Measurements from ENCODE around the gene SAMD1. TPM values are rescaled to one million over a fixed set of nuclear protein-coding genes. Genes with fewer than 3 reads are reported as not detected.
"Not testable (repeated sequence)": the region's sequence is repeated elsewhere in the genome, so short reads cannot be mapped to it uniquely, and the experiment has no call there.

SAMD1 gene
- polyA plus RNA-seq, 1 experiment: 9.2 TPM

DNA sequence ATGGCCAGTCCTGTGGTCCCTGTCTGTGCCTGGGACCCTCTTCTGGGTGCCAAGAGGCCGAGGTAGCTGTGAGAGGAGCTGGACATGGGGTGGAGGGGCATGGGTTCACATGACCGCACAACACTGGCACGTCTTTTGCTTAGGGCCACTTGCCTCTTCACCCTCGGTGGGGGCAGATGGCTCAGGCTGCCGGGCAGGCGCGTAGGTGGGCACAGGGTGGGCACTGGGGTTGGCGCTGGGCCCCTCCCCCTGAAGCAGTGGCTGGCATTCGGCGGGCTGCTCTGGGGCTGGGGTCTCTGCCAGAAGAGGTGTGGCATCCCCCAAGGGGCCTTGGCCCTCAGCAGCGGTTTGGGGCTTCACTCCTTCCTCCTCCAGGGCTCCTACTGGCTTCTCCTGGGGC, 37.1 kb downstream of the SAMD1 start:
- ChIA-PET CTCF (interaction anchor here (0.9 to 1.8 kb wide), 3 partner anchors 11 to 20 kb away, joined by 3 to 12 read pairs (median 3); partner anchors contain the start of gene MISP3), POLR2A (no interaction called here)
- TF ChIP-seq CTCF (IDR thresholded peaks at IDR 0.05; ENCODE audit: insufficient read depth, low read depth, low read length): no peak
- no peak overlapping the region for H3K4me3 ChIP-seq (ENCODE audit: low read depth, low read length)
- H3K27me3 ChIP-seq (ENCODE audit: control insufficient read depth, insufficient read depth, low read length): 0 out of 2 replicates have a peak, but pooled peaks cover 1% of the 10 kb centered on the region
- DNase-seq (ENCODE audit: low read depth): no peak
- H3K36me3 ChIP-seq (ENCODE audit: control insufficient read depth, insufficient read depth, low read length): no peaks in the 10 kb centered on the region

DNA sequence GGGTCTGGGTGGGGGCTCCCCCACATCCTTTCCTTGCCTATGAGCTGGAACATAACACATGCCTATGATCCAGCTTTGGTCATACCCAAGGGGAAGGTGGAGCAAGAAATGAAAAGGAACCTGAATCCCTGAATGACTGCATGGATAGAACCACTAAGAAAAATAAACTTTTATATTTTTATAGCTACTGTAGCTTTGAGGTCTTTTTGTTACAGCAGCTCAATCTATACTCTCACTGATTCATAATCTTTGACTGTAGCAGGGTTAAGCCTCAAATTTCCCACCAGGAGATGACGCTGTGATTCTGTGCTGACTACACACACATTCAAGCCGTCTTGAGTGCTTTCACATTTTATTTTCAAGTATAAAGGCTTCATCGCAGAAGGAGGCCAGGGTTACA, 37.5 kb downstream of the SAMD1 start:
- TF ChIP-seq CTCF (IDR thresholded peaks at IDR 0.05; ENCODE audit: insufficient read depth, low read depth, low read length): no peak
- no peak for DNase-seq (ENCODE audit: low read depth)
- Histone ChIP-seq H3K36me3 (ENCODE audit: control insufficient read depth, insufficient read depth, low read length) (no peaks in the 10 kb centered on the region), H3K27me3 (ENCODE audit: control insufficient read depth, insufficient read depth, low read length) (no peaks in the 10 kb centered on the region), H3K4me3 (ENCODE audit: low read depth, low read length) (no peak overlapping the region)
- ChIA-PET POLR2A (no interaction called here), CTCF (interaction anchor here (0.6 to 1.8 kb wide), 6 partner anchors 9 to 23 kb away, joined by 3 to 12 read pairs (median 4); partner anchors contain the start of genes IL27RA, MISP3 and PALM3)

DNA sequence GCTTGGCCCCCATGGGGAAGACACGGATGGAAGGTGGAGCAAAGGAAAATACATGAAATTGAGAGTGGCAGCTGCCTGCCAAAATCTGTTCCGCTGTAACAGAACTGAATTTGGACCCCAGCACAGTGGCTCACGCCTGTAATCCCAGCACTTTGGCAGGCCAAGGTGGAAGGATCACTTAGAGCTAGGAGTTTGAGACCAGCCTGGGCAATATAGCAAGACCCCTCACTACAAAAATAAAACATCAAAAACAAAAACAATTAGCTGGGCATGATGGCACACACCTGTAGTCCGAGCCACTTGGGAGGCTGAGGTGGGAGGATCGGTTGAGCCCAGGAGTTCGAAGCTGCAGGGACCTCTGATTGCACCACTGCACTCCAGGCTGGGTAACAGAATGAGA, 38.1 kb downstream of the SAMD1 start:
- TF ChIP-seq CTCF (IDR thresholded peaks at IDR 0.05; ENCODE audit: insufficient read depth, low read depth, low read length): no peak
- ChIA-PET POLR2A (no interaction called here), CTCF (interaction anchor here (0.6 to 1.8 kb wide), 5 partner anchors 9 to 23 kb away, joined by 3 to 12 read pairs (median 5); partner anchors contain the start of genes IL27RA, MISP3 and PALM3)
- H3K27me3 ChIP-seq (ENCODE audit: control insufficient read depth, insufficient read depth, low read length): no peaks in the 10 kb centered on the region
- no peaks in the 10 kb centered on the region for H3K36me3 ChIP-seq (ENCODE audit: control insufficient read depth, insufficient read depth, low read length)
- H3K4me3 ChIP-seq (ENCODE audit: low read depth, low read length): no peak overlapping the region
- no peak for DNase-seq (ENCODE audit: low read depth)

DNA sequence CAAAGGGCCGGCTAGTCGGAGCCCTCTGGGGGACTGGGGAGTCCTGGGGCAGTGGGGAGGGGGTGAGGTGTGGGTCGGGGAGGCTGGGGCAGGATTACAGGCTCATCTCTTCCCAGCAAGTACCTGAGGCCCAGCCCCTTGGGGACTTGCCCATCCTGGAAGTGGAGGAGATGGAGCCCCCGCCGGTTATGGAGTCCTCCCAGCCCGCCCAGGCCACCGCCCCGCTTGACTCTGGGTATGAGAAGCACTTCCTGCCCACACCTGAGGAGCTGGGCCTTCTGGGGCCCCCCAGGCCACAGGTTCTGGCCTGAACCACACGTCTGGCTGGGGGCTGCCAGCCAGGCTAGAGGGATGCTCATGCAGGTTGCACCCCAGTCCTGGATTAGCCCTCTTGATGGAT, 38.6 kb downstream of the SAMD1 start:
- DNase-seq (ENCODE audit: low read depth): no peak
- no peaks in the 10 kb centered on the region for H3K36me3 ChIP-seq (ENCODE audit: control insufficient read depth, insufficient read depth, low read length)
- H3K27me3 ChIP-seq (ENCODE audit: control insufficient read depth, insufficient read depth, low read length): no peaks in the 10 kb centered on the region
- ChIA-PET CTCF (interaction anchor here (0.9 to 1.8 kb wide), 4 partner anchors 10 to 21 kb away, joined by 3 to 12 read pairs (median 5); partner anchors contain the start of genes IL27RA, MISP3 and PALM3), POLR2A (no interaction called here)
- no peak overlapping the region for H3K4me3 ChIP-seq (ENCODE audit: low read depth, low read length)
- TF ChIP-seq CTCF (IDR thresholded peaks at IDR 0.05; ENCODE audit: insufficient read depth, low read depth, low read length): no peak

- DNase-seq (ENCODE audit: low read depth); H3K36me3 ChIP-seq (ENCODE audit: control insufficient read depth, insufficient read depth, low read length); H3K4me3 ChIP-seq (ENCODE audit: low read depth, low read length); POLR2A ChIA-PET; H3K27me3 ChIP-seq (ENCODE audit: control insufficient read depth, insufficient read depth, low read length): not testable (repeated sequence)
- CTCF ChIA-PET: interaction anchor here (0.6 to 1.6 kb wide), 7 partner anchors 8 to 165 kb away, joined by 3 to 10 read pairs (median 3); partner anchors contain the start of gene IL27RA
Measured at GRCh38 chr19:14050961-14051360, 39.6 kb downstream of the SAMD1 start.

DNA sequence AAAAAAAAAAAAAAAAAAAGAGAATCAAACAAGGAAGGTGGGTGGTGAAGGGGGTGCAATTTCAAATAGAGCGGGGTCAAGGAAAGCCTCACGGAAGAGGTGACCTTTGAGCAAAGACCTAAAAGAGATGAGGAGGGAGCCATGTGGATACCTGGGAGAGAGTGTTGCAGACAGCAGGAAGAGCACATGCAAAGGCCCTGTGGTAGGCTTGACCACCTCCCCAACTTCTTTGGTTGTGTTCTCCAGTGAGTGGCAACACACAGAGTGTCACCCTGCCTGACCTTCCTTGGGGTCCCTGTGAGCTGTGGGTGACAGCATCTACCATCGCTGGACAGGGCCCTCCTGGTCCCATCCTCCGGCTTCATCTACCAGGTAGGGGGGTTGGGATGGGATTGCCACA, 40.0 kb downstream of the SAMD1 start:
- ChIA-PET CTCF (interaction anchor here (0.6 to 2.6 kb wide), 5 partner anchors 8 to 170 kb away, joined by 3 to 10 read pairs (median 7); no protein-coding TSS in a partner anchor), POLR2A (no interaction called here)
- no peaks in the 10 kb centered on the region for H3K36me3 ChIP-seq (ENCODE audit: control insufficient read depth, insufficient read depth, low read length)
- no peak overlapping the region for H3K4me3 ChIP-seq (ENCODE audit: low read depth, low read length)
- no peaks in the 10 kb centered on the region for H3K27me3 ChIP-seq (ENCODE audit: control insufficient read depth, insufficient read depth, low read length)
- DNase-seq (ENCODE audit: low read depth): no peak
- TF ChIP-seq CTCF (IDR thresholded peaks at IDR 0.05; ENCODE audit: insufficient read depth, low read depth, low read length): no peak
